Measurements from ENCODE around the gene ARMH1.

- TF ChIP-seq, protein P1, sequence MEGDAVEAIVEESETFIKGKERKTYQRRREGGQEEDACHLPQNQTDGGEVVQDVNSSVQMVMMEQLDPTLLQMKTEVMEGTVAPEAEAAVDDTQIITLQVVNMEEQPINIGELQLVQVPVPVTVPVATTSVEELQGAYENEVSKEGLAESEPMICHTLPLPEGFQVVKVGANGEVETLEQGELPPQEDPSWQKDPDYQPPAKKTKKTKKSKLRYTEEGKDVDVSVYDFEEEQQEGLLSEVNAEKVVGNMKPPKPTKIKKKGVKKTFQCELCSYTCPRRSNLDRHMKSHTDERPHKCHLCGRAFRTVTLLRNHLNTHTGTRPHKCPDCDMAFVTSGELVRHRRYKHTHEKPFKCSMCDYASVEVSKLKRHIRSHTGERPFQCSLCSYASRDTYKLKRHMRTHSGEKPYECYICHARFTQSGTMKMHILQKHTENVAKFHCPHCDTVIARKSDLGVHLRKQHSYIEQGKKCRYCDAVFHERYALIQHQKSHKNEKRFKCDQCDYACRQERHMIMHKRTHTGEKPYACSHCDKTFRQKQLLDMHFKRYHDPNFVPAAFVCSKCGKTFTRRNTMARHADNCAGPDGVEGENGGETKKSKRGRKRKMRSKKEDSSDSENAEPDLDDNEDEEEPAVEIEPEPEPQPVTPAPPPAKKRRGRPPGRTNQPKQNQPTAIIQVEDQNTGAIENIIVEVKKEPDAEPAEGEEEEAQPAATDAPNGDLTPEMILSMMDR (IDR thresholded peaks at IDR 0.05) = no peak
- no peak for TF ChIP-seq YY1 (IDR thresholded peaks at IDR 0.05; ENCODE audit: low read depth)
Measured at GRCh38 chr1:44733365-44733764, 58.9 kb downstream of the ARMH1 start.
